Gastroesophageal sphincter (tissue), 3 donors: ENCODE results near the gene COL4A5.

Source experiments
- EP300 ChIP-seq: sonication (generic); formaldehyde crosslinking; IDR thresholded peaks from one replicate; pipeline ENCODE4 v1.6.1; 2017; ENCODE audit warnings: antibody characterized with exemption, mild to moderate bottlenecking
- POLR2A ChIP-seq, 2 donors: fragments of 450-650 bp; IDR thresholded peaks; one replicate each; pipeline ENCODE4 v1.6.1; 2017; ENCODE audit warnings: antibody characterized with exemption in 2 of 2, mild to moderate bottlenecking in 2 of 2, moderate library complexity in 1 of 2
- POLR2AphosphoS5 ChIP-seq: sonication (generic); formaldehyde crosslinking; IDR thresholded peaks from one replicate; pipeline ENCODE4 v1.6.1; 2017; ENCODE audit warnings: antibody characterized with exemption
- TF ChIP-seq, protein P1 (sequence below), 4 experiments: fragments of 200-600 bp in 2 of 4; fragments of 450-650 bp in 2 of 4; sonication (generic) in 1 of 4; IDR thresholded peaks; one replicate each; pipeline ENCODE4 v1.5.1; 2017 to 2019; ENCODE audit warnings: antibody characterized with exemption in 4 of 4, mild to moderate bottlenecking in 2 of 4, moderate library complexity in 2 of 4

DNA sequence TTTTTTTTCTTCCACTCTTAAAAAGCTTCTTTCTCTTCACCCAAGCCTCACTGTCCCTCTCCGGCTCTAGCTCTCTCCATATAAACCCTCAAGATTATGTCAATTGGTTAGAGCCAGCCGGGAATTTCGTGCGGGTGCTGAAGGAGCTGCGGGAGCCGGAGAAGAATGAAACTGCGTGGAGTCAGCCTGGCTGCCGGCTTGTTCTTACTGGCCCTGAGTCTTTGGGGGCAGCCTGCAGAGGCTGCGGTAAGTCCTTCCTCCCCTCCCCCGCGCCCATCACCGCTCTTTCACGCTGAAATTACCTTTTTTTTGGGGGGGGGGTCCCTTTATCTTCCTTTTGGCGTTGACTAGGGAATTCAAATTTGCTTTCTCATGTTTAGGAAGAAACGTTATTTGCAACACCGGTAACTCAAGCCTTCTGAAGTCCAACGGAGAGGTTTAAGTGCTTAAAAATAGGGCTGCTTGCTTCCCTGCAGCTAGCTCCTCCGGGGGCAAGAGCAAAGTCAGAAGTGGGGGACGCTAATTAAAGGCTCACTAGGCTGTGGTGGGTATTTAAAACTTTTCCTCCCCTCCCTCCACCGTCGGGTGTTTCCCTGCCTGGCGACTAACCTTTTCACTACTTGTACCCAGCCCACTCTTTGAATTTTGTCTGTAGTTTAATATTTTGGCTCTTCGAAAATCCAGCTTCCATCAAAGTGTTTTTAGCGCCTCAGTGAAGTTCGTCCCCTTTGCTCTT is 491 bp downstream of the COL4A5 start:
- TF ChIP-seq, protein P1, sequence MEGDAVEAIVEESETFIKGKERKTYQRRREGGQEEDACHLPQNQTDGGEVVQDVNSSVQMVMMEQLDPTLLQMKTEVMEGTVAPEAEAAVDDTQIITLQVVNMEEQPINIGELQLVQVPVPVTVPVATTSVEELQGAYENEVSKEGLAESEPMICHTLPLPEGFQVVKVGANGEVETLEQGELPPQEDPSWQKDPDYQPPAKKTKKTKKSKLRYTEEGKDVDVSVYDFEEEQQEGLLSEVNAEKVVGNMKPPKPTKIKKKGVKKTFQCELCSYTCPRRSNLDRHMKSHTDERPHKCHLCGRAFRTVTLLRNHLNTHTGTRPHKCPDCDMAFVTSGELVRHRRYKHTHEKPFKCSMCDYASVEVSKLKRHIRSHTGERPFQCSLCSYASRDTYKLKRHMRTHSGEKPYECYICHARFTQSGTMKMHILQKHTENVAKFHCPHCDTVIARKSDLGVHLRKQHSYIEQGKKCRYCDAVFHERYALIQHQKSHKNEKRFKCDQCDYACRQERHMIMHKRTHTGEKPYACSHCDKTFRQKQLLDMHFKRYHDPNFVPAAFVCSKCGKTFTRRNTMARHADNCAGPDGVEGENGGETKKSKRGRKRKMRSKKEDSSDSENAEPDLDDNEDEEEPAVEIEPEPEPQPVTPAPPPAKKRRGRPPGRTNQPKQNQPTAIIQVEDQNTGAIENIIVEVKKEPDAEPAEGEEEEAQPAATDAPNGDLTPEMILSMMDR (IDR thresholded peaks at IDR 0.05) = no peak
- no peak for TF ChIP-seq EP300
- no peak for TF ChIP-seq POLR2A (IDR thresholded peaks at IDR 0.05)
- TF ChIP-seq POLR2AphosphoS5 = no peak
